HG03342 (cell line): ENCODE results near the gene TRMT2A.
"Not testable (repeated sequence)": the region's sequence is repeated elsewhere in the genome, so short reads cannot be mapped to it uniquely, and the experiment has no call there.

Experiments
- ATAC-seq: cut with Tn5 transposase; IDR thresholded peaks from one replicate; pipeline ENCODE4 v1.9.1; 2021; ENCODE audit warnings: mild to moderate bottlenecking, moderate library complexity; ENCODE audit not compliant: unreplicated experiment

The TRMT2A gene

DNA sequence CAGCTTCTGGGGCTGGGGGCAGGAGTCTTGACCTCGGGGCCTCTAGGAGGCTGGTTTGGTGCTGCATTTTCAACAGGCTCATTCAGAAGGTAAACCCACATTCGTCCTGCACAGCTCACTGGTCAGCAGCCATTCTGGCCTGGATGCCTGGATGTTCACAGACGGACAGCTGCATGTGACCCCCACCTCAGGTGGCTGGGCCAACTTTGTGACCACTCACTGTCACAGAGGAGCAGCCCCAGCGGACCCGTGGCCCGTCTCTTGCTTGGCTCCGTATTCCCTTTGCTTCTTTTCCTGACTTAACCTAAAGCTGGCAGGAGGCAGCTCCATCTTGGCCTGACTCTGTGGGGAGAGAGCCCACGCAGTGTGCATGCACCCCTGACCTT, 28.8 kb downstream of the TRMT2A start:
- no peak for ATAC-seq

DNA sequence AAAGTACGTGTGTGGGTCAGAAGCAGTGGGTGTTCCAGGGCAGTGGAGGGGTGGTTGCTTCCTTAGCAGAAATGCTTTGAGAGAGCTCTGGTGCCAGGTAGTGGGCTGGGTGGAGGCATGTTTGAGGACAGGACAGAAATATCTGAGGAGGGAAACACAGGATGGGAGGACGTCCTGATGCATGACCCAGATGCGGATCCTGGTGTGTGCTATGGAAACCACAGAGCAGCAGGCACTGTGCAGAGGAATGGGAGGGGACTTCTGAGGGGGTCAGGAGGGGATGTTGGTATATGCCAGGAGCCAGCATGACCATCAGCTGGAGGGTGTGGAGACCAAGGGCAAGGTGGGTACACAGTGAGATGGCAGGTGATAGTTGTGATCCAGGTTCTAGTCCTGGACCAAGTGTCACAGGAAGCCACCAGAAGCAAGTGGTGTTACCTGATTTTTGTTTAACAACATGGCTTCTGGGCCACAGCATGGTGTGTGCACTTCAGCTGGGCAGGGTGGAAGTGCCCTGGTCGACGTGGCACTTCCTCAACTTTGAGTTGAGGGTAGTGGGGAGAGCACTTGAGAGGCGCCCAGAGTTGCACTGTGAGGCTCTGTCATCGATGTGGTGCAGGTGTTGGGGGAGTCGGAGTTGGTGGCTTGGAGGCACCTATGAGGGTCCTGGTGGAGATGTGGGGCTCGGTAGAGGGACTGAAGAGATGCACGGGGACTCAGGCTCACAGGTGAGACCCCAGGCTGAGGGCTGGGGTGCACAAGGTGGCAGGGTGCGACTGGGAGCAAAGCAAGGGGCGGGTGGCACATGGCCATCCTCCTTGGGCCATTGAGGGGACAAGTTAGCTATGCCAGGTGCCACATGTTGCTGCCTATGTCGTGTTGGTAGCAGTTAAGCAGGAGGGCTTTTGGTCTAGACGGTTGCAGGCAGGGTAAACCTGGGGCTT, 29.4 kb downstream of the TRMT2A start:
- ATAC-seq = no peak

DNA sequence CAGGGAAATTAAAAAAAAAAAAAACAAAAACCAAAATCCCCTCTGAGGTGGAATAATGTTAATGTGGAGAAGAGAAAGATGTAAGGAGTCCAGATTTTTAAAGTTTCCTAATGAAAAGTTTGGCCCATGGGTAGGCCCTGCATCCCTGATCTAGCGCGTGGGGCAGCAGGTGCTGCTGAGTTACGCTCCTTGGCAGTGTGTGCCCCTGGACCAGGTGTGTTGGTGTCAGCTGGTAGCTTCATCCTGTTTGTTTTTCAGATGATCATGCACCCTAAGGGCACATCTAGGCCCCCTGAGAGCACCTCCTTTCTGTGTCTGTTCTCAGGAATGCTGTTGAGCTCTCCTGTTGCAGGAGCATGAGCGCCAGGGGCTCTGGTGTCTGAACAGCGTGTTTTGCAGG, 30.3 kb downstream of the TRMT2A start:
- no peak for ATAC-seq

DNA sequence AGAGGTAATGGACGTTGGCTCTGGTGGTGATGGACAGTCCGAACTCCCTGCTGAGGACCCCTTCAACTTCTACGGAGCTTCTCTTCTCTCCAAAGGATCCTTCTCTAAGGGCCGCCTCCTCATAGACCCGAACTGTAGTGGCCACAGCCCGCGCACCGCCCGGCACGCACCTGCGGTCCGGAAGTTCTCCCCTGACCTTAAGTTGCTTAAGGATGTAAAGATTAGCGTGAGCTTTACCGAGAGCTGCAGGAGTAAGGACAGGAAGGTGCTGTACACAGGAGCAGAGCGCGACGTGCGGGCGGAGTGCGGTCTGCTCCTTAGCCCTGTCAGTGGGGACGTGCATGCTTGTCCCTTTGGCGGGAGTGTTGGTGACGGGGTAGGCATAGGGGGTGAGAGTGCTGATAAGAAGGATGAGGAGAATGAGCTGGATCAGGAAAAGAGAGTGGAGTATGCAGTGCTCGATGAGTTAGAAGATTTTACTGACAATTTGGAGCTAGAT, 30.9 kb downstream of the TRMT2A start:
- ATAC-seq = no peak

DNA sequence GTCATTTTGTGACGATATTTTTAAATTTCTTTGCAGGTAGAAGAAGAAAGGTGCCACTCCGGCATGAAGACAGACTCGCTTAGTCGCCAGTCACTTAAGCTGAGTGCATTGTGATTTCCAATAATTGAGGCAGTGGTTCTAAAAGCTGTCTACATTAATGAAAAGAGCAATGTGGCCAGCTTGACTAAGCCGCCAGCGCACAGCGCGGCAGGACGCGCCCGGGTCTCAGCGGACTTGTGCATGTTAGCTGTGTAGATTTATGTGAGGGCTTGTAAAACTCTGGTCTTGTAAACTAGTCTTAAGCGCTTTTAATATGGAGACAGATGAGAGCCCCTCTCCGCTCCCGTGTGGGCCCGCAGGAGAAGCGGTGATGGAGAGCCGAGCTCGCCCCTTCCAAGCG, 31.4 kb downstream of the TRMT2A start:
- ATAC-seq = no peak

DNA sequence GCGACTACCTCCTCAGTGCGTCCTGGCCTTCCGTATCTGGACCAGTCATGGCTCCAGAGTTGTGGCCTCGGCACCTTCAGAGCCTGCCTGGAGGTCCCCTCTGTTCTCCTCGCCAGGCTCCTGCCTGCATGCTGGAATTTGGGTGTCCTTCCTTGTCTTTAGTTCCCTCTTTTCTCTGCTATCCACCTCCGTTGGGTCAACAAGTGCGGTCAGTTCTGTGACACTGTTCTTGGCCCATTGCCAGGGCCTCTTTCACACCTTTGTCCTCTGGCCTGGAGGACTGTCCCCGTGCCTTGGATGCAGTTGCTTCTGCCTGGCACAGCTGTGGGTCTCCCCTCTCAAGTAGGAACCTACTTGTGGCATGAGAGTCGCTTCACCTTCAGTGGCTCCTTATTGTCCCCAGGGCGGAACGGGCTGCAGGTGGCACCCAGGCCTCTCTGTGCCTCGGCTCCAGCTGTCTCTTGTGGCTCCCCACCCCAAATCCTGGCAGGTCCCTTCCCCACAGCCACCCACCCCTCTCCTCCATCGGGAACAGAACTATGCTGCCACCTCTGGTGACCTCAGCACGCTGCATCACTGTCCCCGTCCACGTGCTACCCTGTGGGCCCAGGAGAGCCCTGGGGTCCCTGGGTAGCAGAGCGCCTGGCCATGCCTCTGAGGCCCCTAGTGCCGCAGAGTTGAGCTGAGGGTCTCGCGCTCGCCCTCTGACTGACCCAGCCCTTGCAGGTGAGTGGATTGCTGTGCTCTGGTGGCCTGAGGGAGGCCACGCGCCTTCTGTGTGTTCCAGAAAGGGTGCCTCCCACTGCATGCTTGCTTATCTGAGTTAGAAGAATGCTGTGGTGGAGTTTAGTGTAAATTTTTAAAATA, 32.2 kb downstream of the TRMT2A start:
- ATAC-seq = no peak

DNA sequence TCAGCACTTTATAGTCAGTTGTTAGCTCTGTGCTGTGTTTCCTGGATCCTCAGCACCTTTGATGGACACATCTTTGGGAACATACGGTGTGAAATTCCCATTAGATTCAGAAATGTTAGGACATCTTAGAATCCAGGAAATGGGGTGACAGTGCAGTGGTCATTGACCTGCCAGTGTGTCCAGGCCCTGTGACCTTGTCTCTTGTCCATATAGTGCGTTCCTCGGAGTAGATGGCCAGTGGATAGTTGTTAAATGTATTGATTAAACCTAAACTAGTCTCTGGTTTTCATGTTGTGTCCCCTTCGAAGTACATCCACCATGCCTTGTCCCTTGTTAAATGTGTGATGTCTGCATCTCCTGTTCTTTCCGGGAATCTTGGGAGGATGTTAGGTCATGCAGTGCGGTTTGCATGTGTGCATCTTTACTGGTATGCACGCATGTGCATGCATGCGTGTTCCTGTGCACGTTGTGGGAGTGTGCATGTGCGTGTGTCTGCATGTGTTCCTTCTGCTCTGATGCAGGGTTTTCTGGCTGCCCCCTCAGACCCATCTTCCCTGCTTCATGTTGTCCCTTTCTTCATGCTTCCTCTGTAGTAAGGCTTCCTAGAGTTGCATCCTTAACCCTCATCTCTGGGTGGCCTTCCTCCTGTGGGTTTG, 33.0 kb downstream of the TRMT2A start:
- no peak for ATAC-seq

DNA sequence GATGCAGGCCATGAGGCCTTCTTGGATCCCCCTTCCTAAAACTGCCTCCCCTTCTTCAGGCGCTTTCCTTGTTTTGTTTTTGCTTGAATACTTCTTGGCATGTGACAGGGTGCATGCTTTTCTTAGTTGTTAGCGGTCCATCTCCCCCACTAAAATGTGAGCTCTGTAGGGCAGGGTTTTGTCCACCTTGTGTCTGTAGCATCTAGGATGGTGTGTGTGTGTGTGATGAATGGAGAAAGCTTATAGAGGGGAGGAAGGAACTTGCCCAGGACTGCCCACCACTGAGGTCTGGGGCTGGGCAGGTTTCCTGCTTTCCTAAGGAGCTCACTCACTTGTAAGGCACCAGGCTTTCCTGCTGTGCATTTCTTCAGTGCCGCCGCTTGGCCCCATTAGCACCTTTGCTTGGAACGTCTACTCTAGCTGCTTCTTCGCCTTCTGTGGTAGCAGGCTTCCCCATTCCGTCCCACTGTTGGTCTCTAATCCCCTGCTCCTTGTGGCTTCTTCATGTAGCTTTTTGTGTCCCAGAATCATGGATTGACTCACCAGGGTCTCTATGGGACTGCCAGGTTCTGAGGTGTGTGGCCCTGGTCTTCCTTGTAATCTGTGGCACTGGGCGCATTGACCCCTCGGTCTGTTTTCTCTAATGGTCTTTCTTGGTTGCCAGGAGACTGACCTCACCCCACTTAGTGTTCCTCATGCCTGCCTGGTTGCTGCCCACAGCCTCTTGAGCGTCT, 33.7 kb downstream of the TRMT2A start:
- ATAC-seq = no peak

DNA sequence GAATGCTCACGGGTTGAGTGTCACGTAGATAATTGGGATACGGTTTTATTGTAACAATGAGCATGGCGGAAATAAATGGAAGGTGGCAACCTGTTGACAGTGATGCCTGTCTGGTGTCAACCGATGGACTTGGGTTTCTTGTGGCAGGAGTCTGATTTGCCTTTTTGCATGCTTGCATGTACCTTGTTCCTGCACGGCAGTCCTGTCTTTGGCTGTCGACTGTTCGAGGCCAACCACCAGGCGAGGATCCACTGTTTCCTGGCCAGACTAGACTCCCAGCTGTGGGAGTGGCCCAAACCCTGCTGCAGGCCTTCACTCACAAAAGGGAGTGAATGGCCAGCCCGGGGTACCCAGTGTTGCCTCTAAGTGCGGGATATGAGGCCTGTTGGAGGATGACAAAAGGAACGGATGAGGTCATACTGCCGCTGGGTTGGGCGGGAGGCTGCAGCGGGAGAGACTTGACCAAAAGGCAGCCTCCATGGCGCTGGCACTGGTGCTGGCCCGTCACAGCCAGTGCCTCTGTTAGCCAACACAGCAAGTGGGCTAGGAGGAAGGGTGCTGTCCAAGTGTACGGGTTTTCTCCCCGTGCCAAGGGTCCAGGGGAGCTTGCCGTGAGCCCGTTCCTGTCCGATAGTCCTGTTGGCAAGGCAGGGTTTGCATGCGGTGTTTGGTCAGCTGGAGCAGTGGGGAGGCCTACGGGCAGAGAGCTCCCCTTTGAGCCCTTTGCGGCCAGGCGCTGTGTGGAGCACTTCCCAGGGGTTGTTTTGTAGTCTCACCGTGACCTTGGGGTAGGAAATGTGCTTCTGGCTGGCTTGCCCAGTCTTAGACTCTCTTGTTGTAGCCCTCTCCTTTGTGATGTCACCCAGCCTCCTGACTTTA, 36.0 kb downstream of the TRMT2A start:
- no peak for ATAC-seq

DNA sequence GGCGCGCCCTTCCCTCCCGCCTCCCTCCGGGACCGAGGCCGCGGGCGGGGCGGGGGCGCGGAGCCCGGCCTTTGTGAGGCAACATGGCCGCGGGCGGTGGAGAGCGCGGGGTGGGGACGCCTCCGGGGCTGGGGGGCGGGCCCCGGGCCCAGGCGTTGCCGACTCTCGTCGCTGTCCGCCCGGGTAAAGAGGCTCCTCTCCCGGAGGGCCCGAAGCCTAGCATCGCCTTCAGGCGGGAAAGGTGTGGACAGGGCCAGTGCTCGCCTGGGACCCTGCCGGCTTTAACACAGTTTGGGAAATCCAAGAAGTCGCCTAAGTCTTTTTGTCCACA, 36.6 kb downstream of the TRMT2A start:
- ATAC-seq = peak; percentile 50

DNA sequence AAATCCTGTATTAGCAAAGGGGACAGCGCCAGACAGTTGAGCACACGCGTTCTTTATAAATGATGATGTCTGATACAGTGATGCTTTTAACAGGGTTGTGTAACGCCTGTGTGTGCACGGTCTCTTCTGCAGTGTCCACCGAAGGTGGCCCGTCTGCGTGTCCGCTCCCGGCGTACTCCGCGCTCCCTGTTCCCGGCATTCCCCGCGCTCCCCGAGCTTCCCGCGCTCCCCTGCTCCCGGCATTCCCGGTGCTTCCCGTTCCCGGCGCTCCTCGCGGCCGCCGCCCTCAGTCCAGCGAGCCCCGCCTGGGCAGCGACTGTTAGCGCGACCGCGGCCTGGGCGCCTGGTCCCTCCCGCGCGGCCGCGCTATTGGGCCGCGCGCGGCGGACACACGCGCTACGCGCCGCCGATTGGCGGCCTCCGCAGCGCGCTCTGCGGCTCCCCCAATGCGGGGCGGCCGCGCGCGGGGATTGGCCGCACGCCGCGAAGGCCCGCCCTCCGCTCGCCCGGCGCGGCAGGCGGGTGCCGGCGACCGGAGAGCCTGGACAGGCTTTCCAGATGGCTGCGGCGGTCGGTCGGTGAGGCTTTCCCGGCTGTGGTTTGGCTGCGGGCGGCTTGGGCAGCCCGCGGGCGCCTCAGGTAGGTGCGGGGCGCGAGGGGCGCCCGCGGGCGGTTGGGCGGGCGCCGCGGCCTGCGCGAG, 37.1 kb downstream of the TRMT2A start, which contains the start of gene DGCR8:
Gene DGCR8, plus strand, starts transcription at position 497 of the 700 bp plus-strand sequence. CDS start 5,723 bp downstream, outside the sequence.
- ATAC-seq = peak; percentile 80

DNA sequence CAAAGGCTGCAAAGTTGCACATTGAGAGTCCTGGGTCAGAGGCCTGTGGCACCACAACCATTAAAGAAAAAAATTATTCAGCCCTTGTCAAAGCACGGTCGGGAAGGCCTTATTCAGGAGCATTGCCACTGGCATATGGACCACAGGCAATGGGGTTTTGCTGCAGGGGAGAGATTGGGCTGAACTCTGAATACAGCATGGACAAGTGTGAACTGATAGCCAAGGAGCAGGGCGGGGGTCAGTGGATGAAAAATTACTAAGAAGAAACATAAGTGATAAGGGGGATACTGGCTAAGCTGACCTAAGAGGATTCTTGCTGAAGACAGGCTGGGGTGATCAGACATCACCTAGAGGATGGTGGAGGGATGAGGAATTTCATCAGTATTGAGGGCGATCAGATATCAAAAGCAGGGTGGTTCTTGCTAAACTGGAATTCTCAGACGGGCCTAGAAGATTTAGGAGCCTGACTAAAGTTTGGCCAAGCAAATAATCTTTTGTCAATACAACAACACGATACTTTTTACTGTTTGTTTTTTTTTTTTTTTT, 40.3 kb downstream of the TRMT2A start:
- ATAC-seq = no peak

DNA sequence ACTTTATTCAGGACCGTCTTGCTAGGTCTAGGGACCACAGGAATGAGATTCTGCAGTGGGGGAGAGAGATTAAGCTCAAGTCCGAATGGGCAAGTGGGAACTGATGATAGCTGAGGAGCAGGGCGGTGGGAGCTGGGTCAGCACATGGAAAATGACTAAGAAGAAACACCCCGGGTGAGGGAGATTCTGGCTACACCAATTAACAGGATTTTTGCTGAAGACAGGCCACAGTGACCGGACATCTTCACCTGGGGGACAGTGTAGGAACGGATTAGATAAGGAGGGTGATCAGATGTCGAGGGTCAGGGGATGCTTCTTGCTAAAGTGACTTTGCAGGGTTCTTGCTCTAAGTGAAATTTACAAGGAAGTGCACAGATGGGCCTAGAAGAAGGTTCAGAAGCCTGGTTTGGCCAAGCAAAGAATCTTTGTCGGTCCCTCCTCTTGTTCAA, 45.5 kb downstream of the TRMT2A start:
- ATAC-seq = no peak

DNA sequence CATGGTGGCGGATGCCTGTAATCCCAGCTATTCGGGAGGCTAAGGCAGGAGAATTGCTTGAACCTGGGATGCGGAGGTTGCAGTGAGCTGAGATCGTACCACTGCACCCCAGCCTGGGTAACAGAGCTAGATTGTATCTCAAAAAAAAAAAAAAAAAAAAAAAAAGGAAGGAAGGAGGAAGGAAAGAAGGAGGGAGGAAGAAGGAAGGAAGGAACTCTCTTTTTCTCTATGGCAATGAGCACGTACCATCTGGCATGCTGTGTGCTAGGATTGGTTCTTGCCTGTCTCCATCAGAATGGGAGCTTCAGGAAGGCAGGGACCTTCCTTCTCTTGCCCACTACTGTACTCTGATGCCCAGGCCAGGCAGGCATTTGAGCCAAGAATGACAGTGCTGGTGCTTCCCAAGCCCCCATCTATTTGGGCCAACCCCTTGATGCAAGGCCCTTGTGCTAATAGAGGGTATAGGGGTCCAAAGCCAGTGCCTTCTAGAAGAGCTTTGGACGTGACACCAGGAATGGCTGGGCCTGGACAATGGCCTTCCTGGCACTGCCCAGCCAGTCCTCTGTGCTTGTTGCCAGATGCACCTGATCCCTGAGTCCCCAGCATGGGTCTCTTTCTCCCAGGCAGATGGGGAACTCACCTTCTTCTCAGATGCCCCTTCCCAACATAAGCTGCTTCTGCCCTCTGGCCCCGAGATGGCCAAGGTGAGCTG, 47.5 kb downstream of the TRMT2A start:
- ATAC-seq = no peak

DNA sequence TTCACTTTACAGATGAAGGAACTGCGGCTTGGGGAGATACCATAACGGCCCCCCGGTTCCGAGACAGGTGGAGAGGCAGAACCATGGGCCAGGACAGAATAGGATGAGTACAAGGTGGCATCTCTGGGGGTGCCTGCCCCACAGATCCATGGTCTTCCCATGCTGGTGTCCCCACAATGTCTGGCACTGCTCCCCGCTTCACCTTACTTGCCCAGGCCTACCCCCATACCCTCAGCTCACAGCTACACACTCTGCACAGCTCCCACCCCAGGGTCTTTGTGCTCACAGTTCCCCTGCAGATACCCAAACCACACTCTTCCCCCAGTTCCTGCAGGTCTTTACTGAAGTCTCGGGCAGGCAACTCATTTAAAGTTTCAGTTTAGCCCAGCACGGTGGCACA, 48.4 kb downstream of the TRMT2A start:
- ATAC-seq = no peak

DNA sequence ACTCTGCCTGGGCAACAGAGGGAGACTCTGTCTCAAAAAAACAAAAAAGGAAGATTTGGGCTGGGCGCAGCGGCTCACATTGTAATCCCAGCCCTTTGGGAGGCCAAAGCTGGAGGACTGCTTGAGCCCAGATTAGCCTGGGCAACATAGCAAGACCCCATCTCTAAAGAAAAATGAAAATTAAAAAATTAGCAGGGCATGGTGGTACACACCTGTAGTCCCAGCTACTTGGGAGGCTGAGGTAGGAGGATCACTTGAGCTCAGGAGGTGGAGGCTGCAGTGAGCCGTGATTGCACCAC, 49.7 kb downstream of the TRMT2A start:
- not testable (repeated sequence) for ATAC-seq

DNA sequence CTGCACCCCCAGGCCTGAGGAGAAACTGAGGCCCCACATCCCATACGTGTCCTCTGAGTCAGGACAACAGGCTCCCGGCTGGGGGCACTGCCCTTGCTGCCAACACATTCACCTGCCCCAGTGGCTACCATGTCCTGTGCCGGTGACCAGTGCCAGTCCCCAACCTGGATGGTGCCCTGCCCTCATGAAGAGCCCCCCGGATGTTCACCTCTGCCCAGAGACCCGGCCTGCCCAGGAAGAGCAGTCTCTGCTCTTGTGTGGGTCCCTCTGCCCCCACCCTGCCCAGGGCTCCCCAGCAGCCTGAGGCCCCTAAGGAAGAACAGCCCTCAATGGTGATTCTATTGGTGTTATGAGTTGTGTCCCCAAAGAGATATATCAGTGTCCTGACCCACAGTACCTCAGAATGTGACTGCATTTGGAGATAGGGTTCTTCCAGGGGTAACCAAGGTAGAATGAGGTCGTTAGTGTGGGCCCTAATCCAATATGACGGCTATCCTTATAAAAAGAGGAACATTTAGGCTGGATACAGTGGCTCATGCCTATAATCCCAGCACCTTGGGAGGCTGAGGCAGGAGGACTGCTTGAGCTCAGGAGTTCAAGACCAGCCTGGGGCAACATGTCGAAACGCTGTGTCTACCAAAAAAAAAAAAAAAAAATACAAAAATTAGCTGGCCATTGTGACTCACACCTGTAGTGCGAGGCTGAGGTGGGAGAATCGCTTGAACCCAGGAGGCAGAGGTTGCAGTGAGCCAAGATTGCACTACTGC, 50.2 kb downstream of the TRMT2A start:
- no peak for ATAC-seq
